Activated naive CD8-positive, alpha-beta T cell (primary cell): ENCODE measurements around the gene ADAMTS3.

ENCODE experiments used
- H3K27ac Mint-ChIP-seq: one replicate; pipeline ENCODE4 v1.8.0; 2021; ENCODE audit warnings: mixed read lengths
- H3K27me3 Mint-ChIP-seq: one replicate; pipeline ENCODE4 v1.8.0; 2021; ENCODE audit warnings: mixed read lengths
- H3K36me3 Mint-ChIP-seq: one replicate; pipeline ENCODE4 v1.8.0; 2021; ENCODE audit warnings: mixed read lengths
- H3K4me1 Mint-ChIP-seq: one replicate; pipeline ENCODE4 v1.8.0; 2021; ENCODE audit warnings: low read depth, mixed read lengths
- H3K4me3 Mint-ChIP-seq: one replicate; pipeline ENCODE4 v1.8.0; 2021; ENCODE audit warnings: mild to moderate bottlenecking, mixed read lengths
- H3K9me3 Mint-ChIP-seq: one replicate; pipeline ENCODE4 v1.8.0; 2021; ENCODE audit warnings: low read depth, mixed read lengths

ADAMTS3 gene

DNA sequence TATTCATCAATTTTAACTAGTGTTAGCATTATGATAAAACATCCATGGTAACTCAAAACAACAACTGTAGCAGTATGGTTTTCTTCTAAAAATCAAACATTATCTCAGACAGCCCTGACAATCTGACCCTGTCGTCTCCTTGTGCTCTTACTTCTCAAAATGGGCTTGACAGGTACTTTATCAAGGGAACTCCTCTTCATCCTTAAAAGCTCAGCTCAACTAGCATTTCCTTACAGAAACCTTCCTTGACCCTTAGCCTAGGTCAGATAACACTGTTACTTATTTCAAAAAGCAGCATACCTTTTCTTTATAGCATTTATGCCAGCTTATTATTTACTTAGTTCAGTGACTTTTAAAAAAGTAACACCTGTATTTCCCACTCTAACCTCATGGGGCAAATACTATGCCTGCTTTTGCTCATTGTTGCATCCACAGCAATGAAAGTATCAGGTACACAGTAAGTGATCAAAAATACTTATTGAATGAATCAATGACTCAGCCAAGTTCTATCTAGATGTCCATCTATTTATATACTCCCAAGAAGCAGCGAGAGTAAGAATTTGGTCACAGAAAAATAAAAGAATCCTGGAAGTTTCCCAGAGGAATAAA, 41.9 kb downstream of the ADAMTS3 start:
- peaks cover 4% of the 10 kb centered on the region for H3K27me3 Mint-ChIP-seq
- no peak overlapping the region for H3K27ac Mint-ChIP-seq
- H3K36me3 Mint-ChIP-seq: no peaks in the 10 kb centered on the region
- no peaks in the 10 kb centered on the region for H3K9me3 Mint-ChIP-seq
- no peaks in the 10 kb centered on the region for H3K4me1 Mint-ChIP-seq
- no peak overlapping the region for H3K4me3 Mint-ChIP-seq

DNA sequence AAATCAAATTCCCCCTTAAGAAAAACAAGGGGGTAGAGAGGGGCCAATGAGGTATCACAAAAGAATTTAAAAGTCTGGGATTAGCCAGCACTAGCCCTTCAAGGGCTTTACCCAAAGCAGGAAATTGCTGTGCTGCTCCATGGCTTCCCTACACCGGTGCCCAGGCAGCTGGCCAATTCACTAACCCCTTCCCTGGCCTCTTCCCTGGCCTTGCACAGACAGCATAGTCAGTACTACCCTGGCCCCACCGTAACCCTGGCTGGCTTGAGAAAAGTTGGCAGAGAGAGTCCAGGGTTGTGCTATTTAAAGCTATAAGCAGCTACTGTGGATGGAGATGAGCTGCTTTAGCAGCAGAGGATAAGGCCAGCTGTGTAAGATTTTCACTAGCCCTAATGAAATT, 43.1 kb downstream of the ADAMTS3 start:
- Mint-ChIP-seq H3K4me3 (no peak overlapping the region), H3K27ac (no peak overlapping the region), H3K9me3 (no peaks in the 10 kb centered on the region), H3K36me3 (no peaks in the 10 kb centered on the region), H3K27me3 (peaks cover 4% of the 10 kb centered on the region), H3K4me1 (no peaks in the 10 kb centered on the region)

DNA sequence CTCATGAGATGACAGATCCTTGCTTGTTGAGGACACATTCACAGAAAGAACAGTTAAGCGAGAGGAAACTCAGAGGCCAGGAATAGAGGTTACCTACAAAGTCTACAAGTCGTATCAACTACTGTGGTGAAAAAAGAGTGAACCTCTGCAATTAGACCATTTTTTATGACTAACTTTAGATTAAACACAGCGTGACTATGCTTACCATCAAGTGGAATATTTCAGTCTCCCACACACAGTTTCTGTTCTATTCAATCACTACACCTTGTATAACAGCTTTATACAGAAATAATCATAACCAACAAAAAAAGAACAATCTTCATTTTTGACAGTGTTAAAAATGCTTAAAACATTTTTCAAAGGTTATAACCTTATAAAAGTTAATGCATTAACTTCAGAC, 46.6 kb downstream of the ADAMTS3 start:
- Mint-ChIP-seq H3K36me3 (no peaks in the 10 kb centered on the region), H3K4me3 (no peak overlapping the region), H3K4me1 (no peaks in the 10 kb centered on the region), H3K27me3 (peaks cover 4% of the 10 kb centered on the region), H3K27ac (no peak overlapping the region), H3K9me3 (no peaks in the 10 kb centered on the region)

DNA sequence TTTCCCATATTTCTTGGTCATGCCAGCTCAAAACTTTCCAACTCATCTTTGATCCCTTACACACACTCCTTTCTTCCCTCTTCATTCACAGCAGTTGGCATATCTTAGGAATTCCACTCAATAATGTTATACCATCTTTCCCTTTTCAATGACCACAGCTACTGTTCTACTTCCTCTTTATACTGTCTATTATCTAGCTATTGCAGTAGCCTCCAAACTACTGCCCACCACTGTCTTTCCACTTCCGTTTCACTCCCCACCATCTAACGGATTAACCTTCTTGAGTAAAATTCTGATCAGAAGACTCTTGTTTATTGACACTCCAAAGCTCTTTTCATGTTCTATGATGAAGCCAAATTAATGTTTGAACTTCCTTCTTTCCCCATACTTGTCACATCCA, 55.8 kb downstream of the ADAMTS3 start:
- peaks cover 3% of the 10 kb centered on the region for H3K9me3 Mint-ChIP-seq
- H3K36me3 Mint-ChIP-seq: no peaks in the 10 kb centered on the region

DNA sequence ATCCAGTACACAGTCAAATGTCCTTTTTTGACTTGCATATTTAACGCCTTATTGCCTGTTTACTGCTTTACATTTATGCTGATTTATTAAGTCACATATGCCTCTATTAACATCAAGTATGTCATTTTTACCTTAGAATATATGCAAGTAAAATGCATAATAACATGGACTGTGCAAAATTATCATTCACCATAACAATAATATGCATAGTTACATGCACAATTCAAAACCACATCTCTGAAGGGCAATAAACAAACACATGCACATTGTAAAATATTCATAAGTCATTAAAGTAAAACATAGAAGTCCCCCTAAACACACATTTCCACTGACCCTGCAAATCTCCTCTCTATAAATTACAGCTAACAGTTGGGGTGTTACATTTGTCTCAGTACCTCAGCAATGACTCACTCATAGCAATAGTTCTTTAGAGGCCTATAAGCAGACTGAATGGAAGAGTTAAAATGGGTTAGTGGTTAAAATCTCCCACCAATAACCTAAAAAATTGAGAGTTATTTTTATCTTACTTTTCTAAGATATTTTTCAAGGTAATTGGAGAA, 61.1 kb downstream of the ADAMTS3 start:
- Mint-ChIP-seq H3K27ac (no peak overlapping the region), H3K4me1 (no peaks in the 10 kb centered on the region), H3K36me3 (no peaks in the 10 kb centered on the region), H3K27me3 (peaks cover 6% of the 10 kb centered on the region), H3K9me3 (peaks cover 3% of the 10 kb centered on the region), H3K4me3 (no peak overlapping the region)

More for the DNA sequence above, 55.8 kb downstream of the ADAMTS3 start:
- Mint-ChIP-seq H3K27me3 (no peaks in the 10 kb centered on the region), H3K4me3 (no peak overlapping the region), H3K4me1 (no peaks in the 10 kb centered on the region), H3K27ac (no peak overlapping the region)

DNA sequence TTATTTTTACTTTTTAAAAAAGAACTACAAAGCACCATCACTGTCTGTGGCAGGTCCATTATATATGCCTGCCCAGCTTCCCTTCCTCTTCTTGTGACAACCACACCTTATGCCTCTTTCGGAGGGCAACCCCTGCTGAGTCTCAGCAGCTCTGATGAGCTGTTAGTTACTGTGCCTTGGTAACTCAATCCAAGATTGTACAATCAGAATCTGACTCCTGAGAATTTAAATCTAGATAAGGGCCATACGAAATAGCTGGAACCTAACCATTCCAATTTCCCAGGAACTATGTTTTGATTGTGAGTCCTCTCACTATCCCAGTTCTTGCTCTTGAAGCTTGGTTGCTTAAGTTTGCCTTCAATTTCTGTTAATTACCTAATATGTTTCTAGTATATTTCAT, 61.9 kb downstream of the ADAMTS3 start:
- Mint-ChIP-seq H3K36me3 (no peaks in the 10 kb centered on the region), H3K27me3 (peaks cover 6% of the 10 kb centered on the region)

GRCh38 chr4:72505314-72505744, 63.7 kb downstream of the ADAMTS3 start:
- H3K27me3 Mint-ChIP-seq: peaks cover 6% of the 10 kb centered on the region
- H3K27ac Mint-ChIP-seq: no peak overlapping the region

More for the DNA sequence above, 61.9 kb downstream of the ADAMTS3 start:
- Mint-ChIP-seq H3K4me1 (no peaks in the 10 kb centered on the region), H3K27ac (no peak overlapping the region), H3K4me3 (no peak overlapping the region), H3K9me3 (peaks cover 3% of the 10 kb centered on the region)

DNA sequence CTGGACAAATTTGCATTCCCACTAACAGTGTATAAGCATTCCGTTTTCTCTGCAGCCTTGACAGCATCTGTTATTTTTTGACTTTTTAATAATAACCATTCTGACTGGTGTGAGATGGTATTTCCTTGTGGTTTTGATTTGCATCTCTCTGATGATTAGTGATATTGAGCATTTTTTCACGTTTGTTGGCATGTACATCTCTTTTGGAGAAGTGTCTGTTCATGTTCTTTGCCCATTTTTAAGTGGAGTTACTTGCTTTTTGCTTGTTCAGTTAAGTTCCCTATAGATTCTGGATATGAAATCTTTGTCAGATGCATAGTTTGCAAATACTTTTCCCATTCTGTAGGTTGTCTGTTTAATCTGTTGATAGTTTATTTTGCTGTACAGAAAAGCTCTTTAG, 68.8 kb downstream of the ADAMTS3 start:
- Mint-ChIP-seq H3K36me3 (no peaks in the 10 kb centered on the region), H3K4me1 (no peaks in the 10 kb centered on the region), H3K27ac (no peak overlapping the region)

More at GRCh38 chr4:72505314-72505744, 63.7 kb downstream of the ADAMTS3 start:
- Mint-ChIP-seq H3K9me3 (peaks cover 3% of the 10 kb centered on the region), H3K36me3 (no peaks in the 10 kb centered on the region), H3K4me3 (no peak overlapping the region), H3K4me1 (no peaks in the 10 kb centered on the region)

GRCh38 chr4:72496119-72496518, 72.9 kb downstream of the ADAMTS3 start:
- Mint-ChIP-seq H3K9me3 (peaks cover 16% of the 10 kb centered on the region), H3K4me3 (no peak overlapping the region), H3K36me3 (no peaks in the 10 kb centered on the region), H3K27me3 (no peaks in the 10 kb centered on the region), H3K27ac (no peak overlapping the region), H3K4me1 (no peaks in the 10 kb centered on the region)

More for the DNA sequence above, 68.8 kb downstream of the ADAMTS3 start:
- Mint-ChIP-seq H3K4me3 (no peak overlapping the region), H3K27me3 (peaks cover 3% of the 10 kb centered on the region), H3K9me3 (peaks cover 7% of the 10 kb centered on the region)

GRCh38 chr4:72494156-72494555, 74.9 kb downstream of the ADAMTS3 start:
- Mint-ChIP-seq H3K4me3 (no peak overlapping the region), H3K27ac (no peak overlapping the region), H3K27me3 (no peaks in the 10 kb centered on the region), H3K9me3 (peaks cover 10% of the 10 kb centered on the region), H3K4me1 (no peaks in the 10 kb centered on the region), H3K36me3 (no peaks in the 10 kb centered on the region)

DNA sequence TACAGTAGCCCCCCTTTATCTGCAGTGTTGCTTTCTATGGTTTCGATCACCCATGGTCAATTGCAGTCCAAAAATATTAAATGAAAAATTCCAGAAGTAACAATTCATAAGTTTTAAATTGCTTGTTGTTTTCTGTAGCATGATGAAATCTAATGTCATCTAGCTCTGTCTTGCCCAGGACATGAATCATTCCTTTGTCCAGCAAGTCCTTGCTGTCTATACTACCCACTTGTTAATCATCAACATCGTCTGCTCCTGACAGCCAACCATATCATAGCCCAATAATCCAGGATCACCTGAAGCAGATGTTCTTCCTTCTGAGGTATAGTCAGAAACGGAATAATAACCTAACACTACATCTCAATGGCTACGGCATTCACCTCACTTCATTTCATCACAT, 79.8 kb downstream of the ADAMTS3 start:
- Mint-ChIP-seq H3K4me1 (no peaks in the 10 kb centered on the region), H3K4me3 (no peak overlapping the region), H3K36me3 (no peaks in the 10 kb centered on the region), H3K27ac (no peak overlapping the region), H3K27me3 (no peaks in the 10 kb centered on the region), H3K9me3 (peaks cover 4% of the 10 kb centered on the region)

- Mint-ChIP-seq H3K27ac (no peak overlapping the region), H3K4me3 (no peak overlapping the region), H3K9me3 (peaks cover 5% of the 10 kb centered on the region), H3K36me3 (no peaks in the 10 kb centered on the region), H3K4me1 (no peaks in the 10 kb centered on the region), H3K27me3 (no peaks in the 10 kb centered on the region)
These were observed 82.0 kb downstream of the ADAMTS3 start for GRCh38 chr4:72486991-72487390.

GRCh38 chr4:72484981-72485380, 84.0 kb downstream of the ADAMTS3 start:
- H3K27me3 Mint-ChIP-seq: no peaks in the 10 kb centered on the region
- no peak overlapping the region for H3K4me3 Mint-ChIP-seq
- peaks cover 5% of the 10 kb centered on the region for H3K9me3 Mint-ChIP-seq
- H3K4me1 Mint-ChIP-seq: no peaks in the 10 kb centered on the region
- no peak overlapping the region for H3K27ac Mint-ChIP-seq
- H3K36me3 Mint-ChIP-seq: no peaks in the 10 kb centered on the region

- H3K9me3 Mint-ChIP-seq: peaks cover 11% of the 10 kb centered on the region
- H3K27me3 Mint-ChIP-seq: no peaks in the 10 kb centered on the region
- H3K36me3 Mint-ChIP-seq: no peaks in the 10 kb centered on the region
- no peak overlapping the region for H3K27ac Mint-ChIP-seq
- H3K4me3 Mint-ChIP-seq: no peak overlapping the region
- H3K4me1 Mint-ChIP-seq: no peaks in the 10 kb centered on the region
These were observed 95.6 kb downstream of the ADAMTS3 start for GRCh38 chr4:72473434-72473900.

- peaks cover 11% of the 10 kb centered on the region for H3K9me3 Mint-ChIP-seq
- no peak overlapping the region for H3K4me3 Mint-ChIP-seq
- no peaks in the 10 kb centered on the region for H3K27me3 Mint-ChIP-seq
- H3K27ac Mint-ChIP-seq: no peak overlapping the region
- no peaks in the 10 kb centered on the region for H3K36me3 Mint-ChIP-seq
- no peaks in the 10 kb centered on the region for H3K4me1 Mint-ChIP-seq
These were observed 97.2 kb downstream of the ADAMTS3 start for GRCh38 chr4:72471816-72472215.
